HG03097 (cell line): ENCODE data around the gene DDX27.

Experiments
- ATAC-seq: cut with Tn5 transposase; IDR thresholded peaks from one replicate; pipeline ENCODE4 v1.9.1; 2021; ENCODE audit not compliant: unreplicated experiment, low FRiP score

The DDX27 gene

DNA sequence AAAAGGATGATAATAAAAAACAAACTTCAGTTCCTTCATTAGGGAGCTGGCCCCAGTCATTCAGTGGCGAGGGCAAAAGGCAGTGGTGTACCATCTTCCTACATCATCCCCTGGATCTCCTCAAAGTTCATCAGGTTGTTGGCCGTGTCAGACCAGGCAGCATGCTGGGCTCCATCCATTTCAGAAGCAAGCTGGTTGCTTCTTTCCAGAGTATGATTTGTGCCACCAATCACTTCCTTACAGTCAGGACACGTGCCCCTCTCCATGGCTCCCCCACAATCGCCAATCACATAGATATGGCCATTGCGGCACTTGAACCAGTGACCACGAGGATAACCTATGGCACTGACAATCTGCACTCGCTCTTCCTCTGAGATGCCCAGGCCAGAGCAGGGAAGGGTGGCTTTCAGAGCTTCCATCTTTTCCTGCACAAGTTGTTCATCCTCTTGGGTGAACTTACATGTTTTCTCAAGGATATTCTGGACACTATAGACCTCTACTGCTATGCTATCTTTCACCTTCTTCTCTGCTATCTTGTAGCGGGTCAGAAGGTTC, 28.0 kb downstream of the DDX27 start:
- ATAC-seq, result no peak

DNA sequence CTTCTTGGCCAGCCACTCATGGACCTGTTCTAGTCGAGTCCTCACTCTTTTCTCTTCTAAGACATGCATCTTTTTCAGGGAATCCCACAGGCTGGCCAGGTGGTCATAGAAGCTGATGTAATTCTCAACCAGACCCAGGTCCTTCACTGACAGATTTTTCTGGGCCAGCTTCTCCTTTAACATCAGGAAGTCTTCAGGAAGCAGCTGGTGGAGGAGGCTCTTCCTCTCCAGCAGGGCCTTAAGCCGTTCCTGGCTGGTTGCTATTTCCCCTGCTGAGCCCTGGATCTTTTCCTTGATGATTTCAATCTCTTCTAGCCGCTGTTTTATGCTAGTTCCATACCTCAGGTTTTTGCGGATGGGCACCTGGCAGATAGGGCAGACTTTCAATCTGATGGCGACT, 28.6 kb downstream of the DDX27 start:
- ATAC-seq, result no peak

DNA sequence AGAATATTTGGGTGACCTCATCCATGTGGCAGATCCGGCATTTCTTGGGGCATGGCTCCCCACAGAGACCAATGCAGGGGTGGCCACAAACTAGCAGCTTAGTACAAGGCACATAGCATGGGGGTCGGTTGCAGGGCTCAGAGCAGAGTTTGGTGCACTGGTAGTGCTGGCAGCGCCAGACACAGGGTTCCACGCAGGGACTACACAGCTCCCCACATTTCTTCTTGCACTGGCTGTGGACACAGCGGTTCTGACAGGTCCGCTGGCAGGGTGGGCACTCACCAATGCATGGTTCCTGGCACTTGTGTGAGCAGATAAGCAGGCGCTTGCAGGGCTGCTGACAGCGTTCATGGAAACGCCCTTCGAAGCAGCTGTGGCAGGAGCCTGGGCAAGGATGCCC, 29.1 kb downstream of the DDX27 start:
- no peak for ATAC-seq

DNA sequence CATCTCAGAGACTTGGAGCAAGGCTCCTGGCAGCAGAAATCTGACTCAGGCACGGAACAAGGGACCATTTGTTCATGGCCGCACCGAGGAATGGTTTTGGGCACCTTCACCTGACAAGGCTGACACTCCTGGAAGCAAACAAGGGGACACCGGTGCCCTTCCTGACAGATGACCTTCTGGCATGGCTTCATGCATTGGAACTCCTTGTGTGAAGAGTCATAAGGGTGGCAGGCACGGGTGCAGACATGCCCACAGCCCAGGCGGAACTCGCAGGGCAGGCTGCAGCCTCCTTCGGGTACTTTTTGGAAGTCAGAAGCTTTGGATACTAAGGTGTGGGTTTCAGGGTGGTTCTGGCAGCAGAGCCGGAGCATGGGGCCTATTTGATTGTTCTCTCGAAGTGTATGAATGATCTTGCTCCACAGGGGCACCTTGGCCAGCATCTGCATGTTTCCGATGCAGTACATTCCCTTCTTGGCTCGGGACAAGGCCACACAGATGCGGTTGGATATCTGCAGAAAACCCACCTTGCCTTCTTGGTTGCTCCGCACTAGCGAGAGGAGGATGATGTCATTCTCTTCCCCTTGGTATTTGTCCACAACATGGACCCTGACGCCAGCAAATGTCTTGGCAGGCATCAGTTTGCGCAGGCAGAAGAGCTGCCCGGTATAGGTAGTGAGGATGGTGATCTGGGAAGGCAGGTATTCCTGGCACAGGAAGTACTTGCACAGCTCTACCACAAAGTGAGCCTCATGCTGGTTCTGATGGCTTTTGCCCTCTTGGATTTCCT, 29.9 kb downstream of the DDX27 start:
- ATAC-seq, result no peak

DNA sequence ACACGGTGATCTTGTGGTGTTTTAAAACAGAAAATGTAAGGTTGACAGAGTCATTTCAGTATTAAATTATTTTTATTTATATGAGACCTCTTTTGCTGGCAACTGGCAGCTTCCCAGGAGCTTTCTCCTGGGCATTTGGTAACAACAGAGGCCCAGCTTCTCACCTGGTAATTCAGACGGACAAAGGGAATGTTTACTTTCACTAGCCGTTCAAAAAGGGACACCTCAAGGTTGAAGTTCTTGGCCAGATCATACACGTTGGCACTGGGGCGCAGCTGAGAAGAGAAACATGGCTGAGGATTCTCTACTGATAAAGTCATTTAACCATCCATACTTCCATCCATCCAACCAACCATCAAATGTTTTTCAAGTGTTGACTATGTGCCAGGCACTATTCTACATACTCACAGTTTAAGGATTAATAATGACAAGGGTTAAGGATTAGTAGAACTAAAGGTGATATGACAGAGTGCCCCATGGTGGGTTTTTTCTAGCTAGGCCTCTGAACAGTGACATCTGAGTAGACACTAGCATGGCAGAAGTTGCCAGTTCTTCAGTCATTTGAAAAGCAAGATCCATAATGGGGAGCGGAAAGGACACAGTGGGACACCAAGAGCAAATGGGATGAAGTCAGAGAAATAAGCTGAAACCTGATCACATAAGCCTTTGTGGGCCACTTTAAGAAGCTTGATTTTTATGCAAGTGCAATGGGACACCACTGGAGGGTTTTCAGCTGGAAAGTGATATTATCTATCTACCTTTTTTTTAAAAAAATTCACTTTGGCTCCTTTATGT, 33.5 kb downstream of the DDX27 start:
- no peak for ATAC-seq

DNA sequence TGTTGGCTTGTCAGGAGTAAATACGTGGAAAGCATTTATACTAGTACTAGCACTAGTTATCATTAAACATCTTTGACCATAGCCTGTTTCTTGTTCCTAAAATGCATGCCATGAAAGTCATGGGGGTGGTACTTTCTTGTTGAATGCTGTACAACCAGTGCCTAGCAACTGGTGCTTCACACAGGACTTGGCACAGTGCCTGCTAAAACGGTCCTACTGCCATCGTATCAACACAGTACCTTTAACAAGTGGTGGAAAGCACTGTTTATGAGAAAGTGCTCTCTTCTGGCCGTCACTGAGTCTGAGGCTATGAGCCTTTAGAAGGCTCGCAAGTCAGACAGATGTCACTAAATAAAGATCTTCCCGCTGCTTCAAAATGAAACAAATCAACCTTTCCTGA, 37.0 kb downstream of the DDX27 start:
- no peak for ATAC-seq

DNA sequence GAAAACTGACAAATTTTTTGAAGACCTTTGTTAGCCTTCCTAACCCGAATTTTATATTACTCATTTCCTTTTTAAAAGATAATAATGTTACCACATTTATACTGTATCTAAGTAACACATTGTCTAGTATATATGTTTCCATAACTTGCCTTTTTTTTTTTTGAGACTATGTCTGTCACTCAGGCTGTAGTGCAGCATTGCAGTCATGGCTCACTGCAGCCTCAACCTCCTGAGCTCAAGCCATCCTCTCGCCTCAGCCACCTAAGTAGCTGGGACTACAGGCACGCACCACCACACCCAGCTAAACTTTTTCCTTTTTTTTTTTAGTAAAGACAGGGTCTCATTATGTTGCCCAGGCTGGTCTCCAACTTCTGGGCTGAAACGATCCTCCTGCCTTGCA, 40.1 kb downstream of the DDX27 start:
- no peak for ATAC-seq

DNA sequence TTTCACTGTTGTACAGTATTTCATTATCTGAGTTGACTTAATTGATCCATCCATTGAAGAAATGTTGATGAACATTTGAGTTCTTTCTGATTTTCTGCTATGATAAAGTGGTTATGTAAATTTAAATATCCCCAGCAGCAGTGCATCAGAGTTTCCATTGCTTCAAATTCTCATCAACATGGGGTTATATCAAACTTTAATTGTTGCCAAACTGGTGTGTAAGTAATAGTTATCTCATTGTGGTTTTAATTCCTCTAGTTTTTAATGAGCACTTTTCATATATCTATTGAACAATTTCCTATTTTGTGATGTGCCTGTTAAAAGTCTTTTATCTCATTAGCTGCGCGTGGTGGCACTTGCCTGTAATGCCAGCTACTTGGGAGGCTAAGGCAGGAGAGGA, 40.6 kb downstream of the DDX27 start:
- no peak for ATAC-seq

DNA sequence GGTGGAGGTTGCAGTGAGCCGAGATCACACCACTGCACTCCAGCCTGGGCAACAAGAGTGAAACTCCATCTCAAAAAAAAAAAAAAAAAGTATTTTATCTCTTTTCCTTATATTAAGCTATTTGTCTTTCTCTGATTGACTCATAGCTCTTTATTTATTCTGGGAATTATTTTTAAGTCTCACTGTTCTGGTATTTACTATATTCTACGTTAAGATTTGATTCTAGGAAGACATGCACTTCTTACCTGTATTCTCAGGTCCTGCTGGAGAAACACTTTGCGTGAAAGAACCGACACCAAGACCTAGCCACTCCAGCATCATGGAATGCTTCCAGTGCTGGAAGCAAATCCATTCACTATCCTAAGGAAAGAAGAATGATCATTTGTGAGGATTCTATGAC, 41.0 kb downstream of the DDX27 start:
- no peak for ATAC-seq

DNA sequence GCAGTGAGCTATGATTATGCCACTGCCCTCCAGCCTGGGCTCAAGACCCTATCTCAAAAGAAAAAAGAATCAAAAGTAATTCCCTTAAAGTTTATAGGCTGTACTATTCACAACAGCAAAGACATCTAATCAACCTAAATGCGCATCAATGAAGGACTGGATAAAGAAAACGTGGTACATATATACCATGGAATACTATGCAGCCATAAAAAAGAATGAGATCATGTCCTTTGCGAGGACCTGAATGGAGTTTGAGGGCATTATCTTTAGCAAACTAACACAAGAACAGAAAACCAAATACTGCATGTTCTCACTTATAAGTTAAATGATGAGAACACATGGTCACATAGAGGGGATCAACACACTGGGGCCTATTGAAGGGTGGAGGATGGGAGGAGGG, 42.0 kb downstream of the DDX27 start:
- no peak for ATAC-seq

DNA sequence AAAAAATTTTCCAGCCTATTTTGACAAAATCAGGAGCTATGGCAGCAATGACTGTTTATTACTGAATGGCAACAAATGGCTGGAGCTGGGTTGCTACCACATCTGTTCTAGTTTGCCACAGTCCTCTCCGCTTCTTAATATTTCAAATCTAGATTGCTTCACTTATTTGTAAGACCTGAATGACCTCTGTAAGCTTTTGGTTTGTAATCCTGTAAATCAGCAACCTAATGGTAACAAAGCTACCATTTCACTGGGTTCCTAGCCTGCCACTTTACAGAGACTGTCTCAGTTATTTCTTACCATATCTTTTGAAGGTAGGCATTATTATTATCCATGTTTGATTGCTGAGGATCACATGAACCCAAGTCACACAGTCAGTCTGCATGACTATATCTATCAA, 43.2 kb downstream of the DDX27 start:
- ATAC-seq, result no peak

DNA sequence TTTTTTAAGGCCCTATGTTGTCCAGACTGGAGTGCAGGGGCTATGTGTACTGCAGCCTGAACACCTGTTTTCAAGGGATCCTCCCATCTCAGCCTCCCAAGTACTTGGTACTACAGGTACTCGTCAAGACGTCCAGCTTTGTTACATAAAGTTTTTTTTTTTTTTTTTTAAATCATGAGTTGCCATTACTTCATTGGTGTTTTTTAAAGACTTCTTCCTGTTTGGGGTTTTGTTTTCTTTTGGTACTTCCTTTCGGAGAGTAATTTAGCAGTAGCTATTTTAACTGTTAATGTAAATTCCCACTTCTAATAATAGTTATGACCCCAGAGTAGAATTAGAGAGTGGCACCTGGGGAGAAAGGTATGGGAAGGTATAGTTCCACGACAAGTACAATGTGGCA, 48.1 kb downstream of the DDX27 start:
- ATAC-seq, result no peak

DNA sequence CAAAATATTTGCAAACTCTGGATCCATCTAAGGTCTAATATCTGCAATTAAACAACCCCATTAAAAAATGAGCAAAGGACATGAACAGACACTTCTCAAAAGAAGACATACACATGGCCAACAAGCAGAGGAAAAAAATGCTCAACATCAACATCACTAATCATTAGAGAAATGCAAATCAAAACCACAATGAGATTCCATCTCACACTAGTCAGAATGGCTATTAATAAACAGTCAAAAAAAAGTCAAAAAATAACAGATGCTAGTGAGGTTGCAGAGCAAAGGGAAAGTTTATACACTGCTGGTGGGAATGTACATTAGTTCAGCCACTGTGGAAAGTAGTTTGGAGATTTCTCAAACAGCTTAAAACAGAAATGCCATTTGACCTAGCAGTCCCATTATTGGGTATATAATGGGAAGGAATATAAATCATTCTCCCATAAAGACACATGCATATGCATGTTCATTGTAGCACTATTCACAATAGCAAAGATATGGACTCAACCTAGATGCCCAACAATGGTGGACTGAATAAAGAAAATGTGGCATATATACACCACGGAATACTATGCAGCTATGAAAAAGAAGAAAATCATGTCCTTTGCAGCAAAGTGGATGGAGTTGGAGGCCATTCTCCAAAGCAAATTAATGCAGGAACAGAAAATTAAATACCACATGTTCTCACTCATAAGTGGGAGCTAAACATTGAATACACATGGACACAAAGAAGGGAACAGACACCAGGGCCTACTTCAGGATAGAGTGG, 49.6 kb downstream of the DDX27 start:
- no peak for ATAC-seq

DNA sequence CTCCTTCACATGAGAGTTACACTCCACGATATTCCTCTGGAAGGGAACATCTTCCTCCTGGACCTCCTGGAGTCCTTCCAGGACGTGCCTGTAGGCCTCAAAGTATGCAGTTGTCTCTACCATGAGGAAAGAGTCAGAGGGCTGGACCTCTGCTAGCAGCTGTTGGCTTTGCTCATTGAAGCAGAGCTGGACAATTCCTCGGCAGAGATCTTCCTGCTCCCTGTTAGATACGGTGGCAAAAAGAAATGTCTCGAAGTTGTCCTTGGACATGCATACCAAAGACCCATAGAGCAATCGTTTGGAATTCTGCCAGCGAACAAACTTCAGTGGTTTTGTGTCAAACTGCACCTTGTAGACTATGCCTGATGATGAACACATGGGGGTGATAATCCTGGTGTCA, 51.0 kb downstream of the DDX27 start:
- no peak for ATAC-seq

DNA sequence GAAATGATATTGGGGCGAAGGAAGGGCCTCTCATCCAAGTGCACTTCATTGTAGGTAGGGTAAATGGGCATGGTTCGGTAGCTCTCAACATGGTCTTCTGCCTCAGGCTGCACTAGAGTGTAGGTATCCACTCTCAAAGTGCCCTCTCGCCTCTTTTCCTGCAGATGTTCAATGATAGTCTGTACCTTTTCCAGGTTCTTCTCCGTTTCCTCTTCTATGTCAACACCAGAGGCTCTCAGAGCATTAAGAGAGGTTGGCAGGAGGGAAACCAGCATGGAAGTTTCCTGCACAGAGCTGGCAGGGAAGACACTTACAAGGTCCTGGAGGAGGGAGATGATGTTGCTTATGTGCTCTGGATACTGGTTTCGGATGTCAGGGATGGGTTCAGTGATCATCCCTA, 51.5 kb downstream of the DDX27 start:
- no peak for ATAC-seq

DNA sequence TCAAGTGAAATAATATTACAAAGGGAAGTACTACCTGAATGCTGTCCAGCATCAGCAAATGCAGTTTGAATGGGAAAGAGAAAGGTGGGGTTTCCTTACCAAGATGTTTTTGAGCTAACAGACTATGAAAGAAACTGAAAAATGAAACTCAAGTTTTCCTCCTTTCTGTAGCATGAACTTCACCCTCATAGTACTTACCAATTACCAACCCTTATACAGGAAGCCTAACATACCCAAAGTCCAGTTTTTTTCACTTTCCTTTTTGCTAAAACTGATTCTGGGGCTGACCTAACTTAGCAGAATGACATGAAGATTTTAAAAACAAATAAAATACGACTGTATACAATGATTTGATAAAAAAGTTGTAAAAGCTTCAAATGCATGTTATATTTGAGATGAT, 53.4 kb downstream of the DDX27 start:
- no peak for ATAC-seq

DNA sequence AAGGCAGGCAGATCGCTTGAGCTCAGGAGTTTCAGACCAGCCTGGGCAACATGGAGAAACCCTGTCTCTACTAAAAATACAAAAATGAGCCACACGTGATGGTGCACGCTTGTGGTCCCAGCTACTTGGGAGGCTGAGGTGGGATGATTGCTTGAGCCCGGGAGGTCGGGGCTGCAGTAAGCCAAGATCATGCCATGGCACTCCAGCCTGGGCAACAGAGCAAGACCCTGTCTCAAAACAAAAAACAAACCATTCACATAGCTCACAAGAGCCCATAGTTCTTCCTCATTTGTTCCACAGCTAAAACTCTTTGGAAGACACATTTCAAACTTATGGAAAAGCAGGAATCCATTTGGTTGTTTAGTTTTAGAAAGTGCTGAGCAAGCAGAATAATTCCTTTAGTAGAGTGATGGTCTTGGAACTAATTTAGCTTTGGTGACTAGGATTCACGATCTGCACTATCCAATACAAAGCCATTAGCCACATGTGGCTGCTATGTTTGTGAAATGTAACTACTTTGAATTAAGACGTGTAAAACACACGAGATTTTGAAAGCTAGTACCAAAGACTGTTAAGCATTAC, 54.6 kb downstream of the DDX27 start:
- ATAC-seq, result no peak

DNA sequence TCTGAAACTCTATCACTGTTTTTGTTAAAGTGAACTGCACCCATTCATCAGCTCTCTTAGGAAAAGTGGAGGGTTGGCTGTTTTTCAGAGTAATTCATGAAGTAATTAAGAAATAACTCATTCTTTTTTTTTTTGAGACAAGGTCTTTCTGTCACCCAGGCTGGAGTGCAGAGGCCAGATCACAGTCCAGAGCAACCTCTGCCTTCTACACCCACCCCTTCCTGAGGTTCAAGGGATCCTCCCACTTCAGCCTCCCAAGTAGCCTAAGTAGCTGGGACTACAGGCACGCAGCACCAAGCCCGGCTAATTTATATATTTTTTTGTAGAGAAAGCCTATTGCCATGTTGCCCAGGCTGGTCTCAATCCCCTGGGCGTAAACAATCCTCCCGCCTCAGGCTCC, 56.0 kb downstream of the DDX27 start:
- ATAC-seq, result no peak

DNA sequence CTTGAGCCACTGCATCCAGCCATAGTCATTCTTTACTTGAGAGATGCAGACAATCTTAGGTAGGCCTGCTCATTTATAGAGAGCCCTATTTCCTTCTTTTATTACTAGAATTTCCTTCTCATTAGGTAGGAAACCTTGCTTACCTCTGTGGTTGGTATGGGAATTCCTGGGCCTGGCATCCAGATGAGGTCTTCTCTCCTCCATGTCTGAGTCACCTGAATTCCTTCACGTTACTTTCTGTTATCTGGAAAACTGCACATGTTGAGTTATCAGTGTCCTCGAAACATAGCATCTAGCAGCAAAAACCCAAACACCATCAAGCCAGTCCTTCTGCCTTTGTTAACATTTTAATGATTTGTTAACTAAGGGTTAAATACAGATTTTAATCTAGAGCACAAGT, 56.4 kb downstream of the DDX27 start:
- ATAC-seq, result no peak

DNA sequence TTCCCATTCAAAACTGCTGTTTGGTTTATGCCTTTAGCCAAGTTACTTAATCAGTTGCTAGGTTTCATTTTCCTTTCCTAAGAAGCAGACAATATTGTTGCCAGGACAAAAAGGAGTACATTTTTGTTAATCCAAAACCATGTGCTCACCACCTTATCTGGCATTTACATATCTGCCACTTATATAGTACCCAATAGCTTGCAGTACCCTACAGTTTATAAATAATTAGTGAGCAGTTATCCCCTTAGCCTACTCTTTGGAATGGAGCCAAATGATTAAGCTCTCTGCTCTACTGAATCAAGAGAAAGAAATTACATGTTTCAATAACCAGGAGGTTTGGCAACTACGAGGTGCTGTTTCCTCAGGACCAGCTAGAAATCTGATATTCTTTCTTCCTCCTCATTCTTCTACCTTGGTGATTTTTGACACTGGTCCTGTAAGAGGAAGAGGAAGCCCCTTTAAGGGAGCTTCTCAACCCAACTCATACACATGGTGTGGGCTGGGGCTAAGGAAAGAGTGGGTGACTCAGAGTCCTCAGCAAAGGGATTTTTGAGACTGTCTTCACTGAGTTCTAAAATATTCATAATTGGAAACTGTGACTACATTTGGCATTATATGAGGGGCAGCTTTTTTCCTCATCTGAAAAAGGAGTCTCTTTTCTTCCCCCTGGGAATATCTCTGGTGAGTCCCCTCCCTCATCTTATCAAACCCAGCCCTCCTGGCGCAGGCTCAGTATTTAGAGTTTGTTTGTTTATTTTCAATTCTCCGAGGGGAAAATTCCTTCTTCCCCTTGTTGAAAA, 57.1 kb downstream of the DDX27 start:
- no peak for ATAC-seq
